GM12878 (cell line): ENCODE data around the gene UBASH3B. TPM values are rescaled to one million over a fixed set of nuclear protein-coding genes. Genes with fewer than 3 reads are reported as not detected.
A peak's percentile ranks its signal among the peaks of the same experiment; 100 is the strongest.

ENCODE experiments used
- ATF2 ChIP-seq: IDR thresholded peaks from 2 replicates; pipeline ENCODE4 v1.6.1; 2012; ENCODE audit warnings: low read length, inconsistent platforms
- BHLHE40 ChIP-seq, 2 experiments: fragments of 450-650 bp in 1 of 2; IDR thresholded peaks; 2 replicates each; pipeline ENCODE4 v1.6.1; 2011 to 2017; ENCODE audit warnings: low read depth in 2 of 2, borderline replicate concordance in 1 of 2, improper control_type of control experiment in 1 of 2, low read length in 1 of 2, mild to moderate bottlenecking in 1 of 2
- CBFB ChIP-seq: IDR thresholded peaks from 2 replicates; pipeline ENCODE4 v1.6.1; 2016; ENCODE audit warnings: antibody characterized with exemption, low read depth
- CUX1 ChIP-seq: IDR thresholded peaks from 2 replicates; pipeline ENCODE4 v1.6.1; 2012; ENCODE audit warnings: improper control_type of control experiment, low read depth, low read length; ENCODE audit not compliant: insufficient replicate concordance
- EZH2 ChIP-seq: IDR thresholded peaks from 2 replicates; pipeline ENCODE4 v1.6.1; 2012; ENCODE audit warnings: low read depth, mild to moderate bottlenecking, control low read depth, inconsistent platforms, low read length, borderline replicate concordance; ENCODE audit not compliant: control insufficient read depth
- FOXK2 ChIP-seq: fragments of 450-650 bp; IDR thresholded peaks from 2 replicates; pipeline ENCODE4 v1.6.1; 2017; ENCODE audit warnings: mild to moderate bottlenecking, moderate library complexity
- IRF3 ChIP-seq: fragments of 450-650 bp; IDR thresholded peaks from 2 replicates; pipeline ENCODE4 v1.6.1; 2014; ENCODE audit warnings: mild to moderate bottlenecking
- IRF4 ChIP-seq: IDR thresholded peaks from 2 replicates; pipeline ENCODE4 v1.6.1; 2011; ENCODE audit warnings: low read depth, low read length
- KLF5 ChIP-seq: fragments of 450-650 bp; IDR thresholded peaks from 2 replicates; pipeline ENCODE4 v1.6.1; 2014; ENCODE audit warnings: mild to moderate bottlenecking; ENCODE audit not compliant: partially characterized antibody
- MLLT1 ChIP-seq: fragments of 450-650 bp; IDR thresholded peaks from 2 replicates; pipeline ENCODE4 v1.6.1; 2016; ENCODE audit warnings: mild to moderate bottlenecking
- MTA3 ChIP-seq: IDR thresholded peaks from 2 replicates; pipeline ENCODE4 v1.6.1; 2012; ENCODE audit warnings: low read length, inconsistent platforms, borderline replicate concordance
- POU2F2 ChIP-seq: IDR thresholded peaks from 3 replicates; pipeline ENCODE4 v1.6.1; 2011; ENCODE audit warnings: low read depth, mild to moderate bottlenecking, low read length, borderline replicate concordance
- RFX5 ChIP-seq: IDR thresholded peaks from 2 replicates; pipeline ENCODE4 v1.6.1; 2011; ENCODE audit warnings: low read depth, low read length, improper control_type of control experiment
- SIX5 ChIP-seq: IDR thresholded peaks from 2 replicates; pipeline ENCODE4 v1.6.1; 2011; ENCODE audit warnings: mild to moderate bottlenecking, low read depth, low read length, moderate library complexity; ENCODE audit not compliant: severe bottlenecking
- SP1 ChIP-seq: IDR thresholded peaks from one replicate; pipeline ENCODE4 v1.6.1; 2011; ENCODE audit warnings: low read depth, low read length
- YY1 ChIP-seq: IDR thresholded peaks from 2 replicates; pipeline ENCODE4 v1.6.1; 2011; ENCODE audit warnings: low read depth, mild to moderate bottlenecking, low read length
- ZNF687 ChIP-seq: fragments of 450-650 bp; IDR thresholded peaks from 2 replicates; pipeline ENCODE4 v1.6.1; 2017; ENCODE audit warnings: mild to moderate bottlenecking, moderate library complexity
- polyA plus RNA-seq, 11 experiments: library from polyadenylated mRNA; depleted of rRNA in 4 of 11; unstranded in 6 of 11; stranded (reverse) in 5 of 11; fragments of >200 nt; fragmentation: Nextera tagmentation in 4 of 11; fragmentation: Illumina TruSeq in 1 of 11; extraction: Ambion mirVana in 4 of 11; extraction: Trizol in 1 of 11; gene quantifications; 1 replicate in 1 of 11; 2 replicates in 10 of 11; pipeline versions ENCODE4 v1.2.1 to v1.2.3, GENCODE V29; 2011 to 2016; ENCODE audit warnings: inconsistent platforms in 2 of 11, missing spikeins in 2 of 11, low read depth in 1 of 11
- total RNA-seq, 4 experiments: library from RNA; depleted of rRNA in 3 of 4; stranded (reverse); fragments of >200 nt in 3 of 4; fragmentation: Illumina TruSeq in 1 of 4; extraction: Trizol in 1 of 4; gene quantifications; 2 replicates each; pipeline versions ENCODE4 v1.2.1 to v1.2.3, GENCODE V29; 2013 to 2021

The UBASH3B gene
- total and polyA plus RNA-seq, 10 of the 15 experiments (the other 5 are each of a cell fraction or from before 2014, with no cell fraction given): 0.18 to 3.3 (median 0.57) TPM

- TF ChIP-seq SIX5: no peak
- no peak for TF ChIP-seq IRF3
- TF ChIP-seq CBFB: 0 out of 2 replicates have a peak, but pooled peaks have one; percentile 32
- TF ChIP-seq EZH2: no peak
- TF ChIP-seq KLF5: no peak
- peak; percentile 90 for TF ChIP-seq ATF2
- peak; percentile 79 to 81; a peak in 3 of 4 replicates for TF ChIP-seq BHLHE40 (IDR thresholded peaks at IDR 0.05; ENCODE audit: borderline replicate concordance in 1 of 2, low read depth in 2 of 2, low read length in 1 of 2)
- TF ChIP-seq CUX1: no peak
- TF ChIP-seq ZNF687: no peak
- TF ChIP-seq FOXK2: 0 out of 2 replicates have a peak, but pooled peaks have one; percentile 40
- no peak for TF ChIP-seq POU2F2
- TF ChIP-seq IRF4: peak; percentile 62
- 0 out of 2 replicates have a peak, but pooled peaks have one; percentile 49 for TF ChIP-seq YY1
- peak; percentile 97; the same call in 1 of the 2 replicates for TF ChIP-seq MTA3
- TF ChIP-seq MLLT1: 0 out of 2 replicates have a peak, but pooled peaks have one; percentile 17
- no peak for TF ChIP-seq RFX5
- no peak for TF ChIP-seq SP1
Measured at GRCh38 chr11:122746050-122746478, 90.5 kb downstream of the UBASH3B start (continued).
